ENCODE data around the gene DNPEP. TPM values are rescaled to one million over a fixed set of nuclear protein-coding genes. Genes with fewer than 3 reads are reported as not detected.
"Not testable (repeated sequence)": the region's sequence is repeated elsewhere in the genome, so short reads cannot be mapped to it uniquely, and the experiment has no call there.

The DNPEP gene
- total RNA-seq, 1 experiment from 2014 or later: 94.9 TPM

GRCh38 chr2:219401606-219402005, 13.9 kb upstream of the DNPEP start:
- no peak for DNase-seq (ENCODE audit: low read depth)

- no peak for DNase-seq (ENCODE audit: low read depth)
Observed at GRCh38 chr2:219400562-219400961, 12.8 kb upstream of the DNPEP start.

GRCh38 chr2:219399716-219400478, 12.2 kb upstream of the DNPEP start:
- no peak for DNase-seq (ENCODE audit: low read depth)

GRCh38 chr2:219398721-219399363, 11.1 kb upstream of the DNPEP start:
- no peak for DNase-seq (ENCODE audit: low read depth)

GRCh38 chr2:219396863-219397457, 9.2 kb upstream of the DNPEP start:
- no peak for DNase-seq (ENCODE audit: low read depth)

- DNase-seq (ENCODE audit: low read depth): no peak
Observed at GRCh38 chr2:219395609-219396008, 7.9 kb upstream of the DNPEP start.

- DNase-seq (ENCODE audit: low read depth): not testable (repeated sequence)
Observed at GRCh38 chr2:219395056-219395455, 7.3 kb upstream of the DNPEP start.

- no peak for DNase-seq (ENCODE audit: low read depth)
Observed at GRCh38 chr2:219392754-219393153, 5.0 kb upstream of the DNPEP start.

GRCh38 chr2:219388907-219389156, 1.1 kb upstream of the DNPEP start:
- DNase-seq (ENCODE audit: low read depth): no peak

- DNase-seq (ENCODE audit: low read depth): peak; percentile 82
Observed at GRCh38 chr2:219388121-219388906, 602 bp upstream of the DNPEP start.

- DNase-seq (ENCODE audit: low read depth): no peak
Observed at GRCh38 chr2:219386532-219387280, 1.0 kb downstream of the DNPEP start.

- DNase-seq (ENCODE audit: low read depth): no peak
Observed at GRCh38 chr2:219385958-219386520, 1.7 kb downstream of the DNPEP start.

- no peak for DNase-seq (ENCODE audit: low read depth)
Observed at GRCh38 chr2:219384859-219385258, 2.9 kb downstream of the DNPEP start.

GRCh38 chr2:219384083-219384713, 3.5 kb downstream of the DNPEP start:
- DNase-seq (ENCODE audit: low read depth): no peak

GRCh38 chr2:219381448-219381847, 6.3 kb downstream of the DNPEP start:
- DNase-seq (ENCODE audit: low read depth): no peak

- DNase-seq (ENCODE audit: low read depth): no peak
Observed at GRCh38 chr2:219380926-219381325, 6.8 kb downstream of the DNPEP start.

- DNase-seq (ENCODE audit: low read depth): no peak
Observed at GRCh38 chr2:219378163-219378851, 9.4 kb downstream of the DNPEP start.

- no peak for DNase-seq (ENCODE audit: low read depth)
Observed at GRCh38 chr2:219369447-219369861, 18.3 kb downstream of the DNPEP start.

GRCh38 chr2:219368690-219369191, 19.0 kb downstream of the DNPEP start:
- DNase-seq (ENCODE audit: low read depth): no peak

Measured in HT1080 (cell line).